HCT116 (cell line): ENCODE results near the gene LIPK. TPM values are rescaled to one million over a fixed set of nuclear protein-coding genes. Genes with fewer than 3 reads are reported as not detected.

Source experiments
- ATAC-seq: fragments of 200-7000 bp; cut with Tn5 transposase; 2 replicates; pipeline ENCODE4 v1.9.1; 2020; ENCODE audit warnings: mild to moderate bottlenecking, moderate library complexity
- BruUV-seq: library from RNA; stranded (reverse); fragments of 400-500 nt; replicated peaks from 2 replicates; lab custom pipeline; 2021; lab: Mats Ljungman, UMichigan
- CTCF ChIA-PET: fragments of 300-600 bp; sonication (Branson Sonifier 250); formaldehyde crosslinking; loops from one replicate; lab custom pipeline; 2021; ENCODE audit warnings: antibody characterized with exemption; lab: Charles Lee
- POLR2A ChIA-PET: fragments of 300-600, 350-600 bp; sonication (Branson Sonifier 250); formaldehyde crosslinking; loops from one replicate; lab custom pipeline; 2021; ENCODE audit warnings: antibody characterized with exemption; lab: Charles Lee
- RAD21 ChIA-PET, 2 experiments: fragments of 300-600 bp; sonication (Branson Sonifier 250); formaldehyde crosslinking; loops; one replicate each; lab custom pipeline; 2023; ENCODE audit warnings: low total read pairs in 2 of 2; ENCODE audit not compliant: uncharacterized antibody in 2 of 2, unreplicated experiment in 2 of 2, low non-redundant PET in 1 of 2; lab: Charles Lee
- DNase-seq: peaks from one replicate; pipeline ENCODE4 v3.0.0-alpha.2; 2010; ENCODE audit warnings: low read depth, low spot score
- H2AFZ ChIP-seq: fragments of 200-600 bp; shearing (Covaris generic), sonication (generic); 2 replicates; pipeline ENCODE4 v1.6.1; 2017; ENCODE audit warnings: low read depth, mixed run types, mixed read lengths, antibody characterized with exemption, low read length; ENCODE audit not compliant: poor library complexity, severe bottlenecking
- H3K27ac ChIP-seq: 2 replicates; pipeline ENCODE4 v1.5.1; 2012; ENCODE audit warnings: low read depth, low read length
- H3K27me3 ChIP-seq: fragments of 200-600 bp; sonication (generic); 2 replicates; pipeline ENCODE4 v1.6.1; 2016; ENCODE audit warnings: mixed run types, low read length, mixed read lengths; ENCODE audit not compliant: insufficient read depth
- H3K36me3 ChIP-seq, 2 experiments: fragments of 200-500 bp in 1 of 2; fragments of 200-600 bp in 1 of 2; sonication (Bioruptor generic) in 1 of 2; sonication (generic) in 1 of 2; 2 replicates each; pipeline versions ENCODE4 v1.5.1 to v1.6.1; 2014 to 2016; ENCODE audit warnings: low read length in 2 of 2, inconsistent platforms in 1 of 2, mixed read lengths in 1 of 2, mixed run types in 1 of 2; ENCODE audit not compliant: insufficient read depth in 2 of 2, control insufficient read depth in 1 of 2
- H3K4me1 ChIP-seq, 2 experiments: fragments of 200-600 bp in 1 of 2; sonication (generic) in 1 of 2; 2 replicates each; pipeline versions ENCODE4 v1.5.1 to v1.6.1; 2012 to 2017; ENCODE audit warnings: low read length in 2 of 2, inconsistent platforms in 1 of 2, mild to moderate bottlenecking in 1 of 2, mixed read lengths in 1 of 2, mixed run types in 1 of 2, moderate library complexity in 1 of 2; ENCODE audit not compliant: insufficient read depth in 2 of 2, control insufficient read depth in 1 of 2
- H3K4me2 ChIP-seq: fragments of 200-600 bp; sonication (generic); 2 replicates; pipeline ENCODE4 v1.6.1; 2017; ENCODE audit warnings: mixed run types, low read length, mixed read lengths
- H3K4me3 ChIP-seq, 2 experiments: fragments of 200-600 bp in 1 of 2; sonication (generic) in 1 of 2; replicated peaks in 1 of 2; 2 replicates each; pipeline ENCODE4 v1.5.1; 2011 to 2016; ENCODE audit warnings: low read length in 2 of 2, control low read depth in 1 of 2, low read depth in 1 of 2, mild to moderate bottlenecking in 1 of 2, mixed read lengths in 1 of 2, mixed run types in 1 of 2
- H3K79me2 ChIP-seq: fragments of 200-600 bp; sonication (generic); 2 replicates; pipeline ENCODE4 v1.6.1; 2017; ENCODE audit warnings: mild to moderate bottlenecking, mixed run types, low read length, moderate library complexity, mixed read lengths; ENCODE audit not compliant: insufficient read depth
- H3K9ac ChIP-seq: fragments of 200-600 bp; sonication (generic); 2 replicates; pipeline ENCODE4 v1.6.1; 2016; ENCODE audit warnings: low read length, mixed read lengths
- H3K9me2 ChIP-seq: fragments of 200-600 bp; sonication (generic), shearing (Covaris generic); 2 replicates; pipeline ENCODE4 v1.6.1; 2017; ENCODE audit warnings: mixed run types, mild to moderate bottlenecking, moderate library complexity; ENCODE audit not compliant: insufficient read depth
- H3K9me3 ChIP-seq, 2 experiments: fragments of 200-500 bp in 1 of 2; fragments of 200-600 bp in 1 of 2; sonication (Bioruptor generic) in 1 of 2; sonication (generic) in 1 of 2; 2 replicates each; pipeline ENCODE4 v1.6.1; 2014 to 2017; ENCODE audit warnings: low read length in 2 of 2, mixed read lengths in 2 of 2, inconsistent platforms in 1 of 2, low read depth in 1 of 2, mild to moderate bottlenecking in 1 of 2, mixed run types in 1 of 2, moderate library complexity in 1 of 2; ENCODE audit not compliant: control insufficient read depth in 1 of 2, insufficient read depth in 1 of 2
- H4K20me1 ChIP-seq: fragments of 200-600 bp; sonication (generic), shearing (Covaris generic); 2 replicates; pipeline ENCODE4 v1.6.1; 2017; ENCODE audit warnings: mixed run types, mild to moderate bottlenecking, moderate library complexity; ENCODE audit not compliant: insufficient read depth
- ATF3 ChIP-seq: IDR thresholded peaks from 2 replicates; pipeline ENCODE4 v1.6.1; 2012
- CTCF ChIP-seq, 3 experiments: fragments of 200-600 bp in 1 of 3; sonication (generic) in 1 of 3; IDR thresholded peaks in 2 of 3; conservative IDR thresholded peaks in 1 of 3; 2 replicates each; pipeline ENCODE4 v1.5.1; 2012 to 2017; ENCODE audit warnings: low read depth in 2 of 3, low read length in 2 of 3, antibody characterized with exemption in 1 of 3, borderline replicate concordance in 1 of 3, control low read depth in 1 of 3, mild to moderate bottlenecking in 1 of 3, mixed read lengths in 1 of 3, mixed run types in 1 of 3, moderate library complexity in 1 of 3; ENCODE audit not compliant: insufficient read depth in 1 of 3
- EGR1 ChIP-seq: IDR thresholded peaks from 2 replicates; pipeline ENCODE4 v1.6.1; 2012; ENCODE audit warnings: low read depth
- EZH2phosphoT487 ChIP-seq: fragments of 200-600 bp; IDR thresholded peaks from 2 replicates; pipeline ENCODE4 v1.6.1; 2018; ENCODE audit warnings: antibody characterized with exemption, borderline replicate concordance
- FOSL1 ChIP-seq: IDR thresholded peaks from 2 replicates; pipeline ENCODE4 v1.6.1; 2012; ENCODE audit warnings: low read depth
- JUND ChIP-seq: IDR thresholded peaks from 2 replicates; pipeline ENCODE4 v1.6.1; 2012
- MAX ChIP-seq: IDR thresholded peaks from 2 replicates; pipeline ENCODE4 v1.6.1; 2012
- RAD21 ChIP-seq: IDR thresholded peaks from 2 replicates; pipeline ENCODE4 v1.6.1; 2012; ENCODE audit warnings: low read depth, mild to moderate bottlenecking
- YY1 ChIP-seq: IDR thresholded peaks from 2 replicates; pipeline ENCODE4 v1.6.1; 2011; ENCODE audit warnings: low read length, low read depth, moderate library complexity, mild to moderate bottlenecking; ENCODE audit not compliant: insufficient replicate concordance; ENCODE audit errors: extremely low read depth
- ZNF274 ChIP-seq: fragments of 200-500 bp; sonication (Bioruptor generic); IDR thresholded peaks from 2 replicates; pipeline ENCODE4 v1.6.1; 2014; ENCODE audit warnings: mild to moderate bottlenecking, low read depth, low read length, inconsistent platforms
- intact Hi-C: fragments of 100-400 bp; cut with micrococcal nuclease; formaldehyde crosslinking; loops from 2 replicates; pipeline ENCODE4 v1.10.0; 2022
- total RNA-seq: library from RNA; stranded (reverse); gene quantifications from one replicate; pipeline ENCODE4 v1.2.1, GENCODE V29; 2021; ENCODE audit not compliant: unreplicated experiment
- TF ChIP-seq, protein P1 (sequence below): IDR thresholded peaks from 2 replicates; pipeline ENCODE4 v1.6.1; 2011; ENCODE audit warnings: mild to moderate bottlenecking, low read length, moderate library complexity; ENCODE audit not compliant: insufficient replicate concordance; ENCODE audit errors: extremely low read depth

LIPK gene
- total RNA-seq, 1 experiment from 2014 or later = not detected

- no peak for DNase-seq
- TF ChIP-seq ATF3 = no peak
- no peak for TF ChIP-seq RAD21
- no peak for TF ChIP-seq MAX
- no peak for TF ChIP-seq EGR1
- no peak for TF ChIP-seq YY1
- no peak for TF ChIP-seq FOSL1
- TF ChIP-seq EZH2phosphoT487 = no peak
- TF ChIP-seq, protein P1, sequence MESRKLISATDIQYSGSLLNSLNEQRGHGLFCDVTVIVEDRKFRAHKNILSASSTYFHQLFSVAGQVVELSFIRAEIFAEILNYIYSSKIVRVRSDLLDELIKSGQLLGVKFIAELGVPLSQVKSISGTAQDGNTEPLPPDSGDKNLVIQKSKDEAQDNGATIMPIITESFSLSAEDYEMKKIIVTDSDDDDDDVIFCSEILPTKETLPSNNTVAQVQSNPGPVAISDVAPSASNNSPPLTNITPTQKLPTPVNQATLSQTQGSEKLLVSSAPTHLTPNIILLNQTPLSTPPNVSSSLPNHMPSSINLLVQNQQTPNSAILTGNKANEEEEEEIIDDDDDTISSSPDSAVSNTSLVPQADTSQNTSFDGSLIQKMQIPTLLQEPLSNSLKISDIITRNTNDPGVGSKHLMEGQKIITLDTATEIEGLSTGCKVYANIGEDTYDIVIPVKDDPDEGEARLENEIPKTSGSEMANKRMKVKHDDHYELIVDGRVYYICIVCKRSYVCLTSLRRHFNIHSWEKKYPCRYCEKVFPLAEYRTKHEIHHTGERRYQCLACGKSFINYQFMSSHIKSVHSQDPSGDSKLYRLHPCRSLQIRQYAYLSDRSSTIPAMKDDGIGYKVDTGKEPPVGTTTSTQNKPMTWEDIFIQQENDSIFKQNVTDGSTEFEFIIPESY = no peak
- TF ChIP-seq JUND = no peak
- no peak for TF ChIP-seq ZNF274
- no peak for TF ChIP-seq CTCF (IDR thresholded peaks at IDR 0.05 in 2 of 3, conservative IDR thresholded peaks at IDR 0.05 in 1 of 3; ENCODE audit: borderline replicate concordance in 1 of 3, insufficient read depth in 1 of 3, low read depth in 2 of 3, low read length in 2 of 3)
- ChIA-PET POLR2A (no interaction called here), RAD21 (no interaction called here), CTCF (no interaction called here)
- intact Hi-C loops = no loop called here
- Histone ChIP-seq H3K36me3 (no peaks in the 10 kb centered on the region), H3K4me1 (peaks cover 0 to 4% of the 10 kb centered on the region in 2 experiments; a peak in 1 of 4 replicates), H3K27ac (no peak overlapping the region), H3K4me2 (no peak overlapping the region), H4K20me1 (no peaks in the 10 kb centered on the region), H3K9me3 (no peaks in the 10 kb centered on the region), H2AFZ (no peak overlapping the region), H3K4me3 (no peak overlapping the region), H3K9ac (no peak overlapping the region), H3K9me2 (no peaks in the 10 kb centered on the region), H3K27me3 (no peaks in the 10 kb centered on the region), H3K79me2 (no peaks in the 10 kb centered on the region)
- no TSS peak for BruUV-seq
- no peak for ATAC-seq
These were observed 48.2 kb downstream of the LIPK start for GRCh38 chr10:88754287-88754686.
